GM23338 (cell line): Measurements from ENCODE around the gene IL6ST. TPM values are rescaled to one million over a fixed set of nuclear protein-coding genes. Genes with fewer than 3 reads are reported as not detected.
"Not testable (repeated sequence)": the region's sequence is repeated elsewhere in the genome, so short reads cannot be mapped to it uniquely, and the experiment has no call there.

Source experiments
- ATAC-seq: fragments of 200-7000 bp; cut with Tn5 transposase; 3 replicates; pipeline ENCODE4 v1.9.1; 2020
- DNase-seq: peaks from one replicate; pipeline ENCODE4 v3.0.0-alpha.2; 2015; ENCODE audit warnings: low spot score
- H2AFZ ChIP-seq: fragments of 200-600 bp; sonication (generic); 2 replicates; pipeline ENCODE4 v1.8.0; 2016; ENCODE audit warnings: antibody characterized with exemption, mild to moderate bottlenecking, moderate library complexity
- H3F3A ChIP-seq: fragments of 200-600 bp; sonication (generic); replicated peaks from 2 replicates; pipeline ENCODE4 v1.8.0; 2017; ENCODE audit warnings: antibody characterized with exemption, mixed run types, low read depth
- H3K27ac ChIP-seq: fragments of 200-600 bp; sonication (generic); 2 replicates; pipeline ENCODE4 v1.6.1; 2016; ENCODE audit warnings: low read depth
- H3K27me3 ChIP-seq: fragments of 200-600 bp; sonication (generic); 2 replicates; pipeline ENCODE4 v1.8.0; 2016; ENCODE audit warnings: mild to moderate bottlenecking, mixed run types, moderate library complexity; ENCODE audit not compliant: insufficient read depth
- H3K36me3 ChIP-seq: fragments of 200-600 bp; sonication (generic); 2 replicates; pipeline ENCODE4 v1.8.0; 2016; ENCODE audit warnings: mild to moderate bottlenecking; ENCODE audit not compliant: insufficient read depth
- H3K4me1 ChIP-seq: fragments of 200-600 bp; sonication (generic); 2 replicates; pipeline ENCODE4 v1.8.0; 2016; ENCODE audit warnings: mild to moderate bottlenecking, moderate library complexity; ENCODE audit not compliant: insufficient read depth
- H3K4me2 ChIP-seq: fragments of 200-600 bp; sonication (generic); 2 replicates; pipeline ENCODE4 v1.7.1; 2017; ENCODE audit warnings: mixed run types
- H3K4me3 ChIP-seq: fragments of 200-600 bp; sonication (generic); 2 replicates; pipeline ENCODE4 v1.6.1; 2016; ENCODE audit warnings: mixed run types
- H3K79me2 ChIP-seq: fragments of 200-600 bp; sonication (generic); replicated peaks from 2 replicates; pipeline ENCODE4 v1.8.0; 2017; ENCODE audit warnings: mild to moderate bottlenecking; ENCODE audit not compliant: insufficient read depth
- H3K9me2 ChIP-seq: fragments of 200-600 bp; sonication (generic); 2 replicates; pipeline ENCODE4 v1.8.0; 2017; ENCODE audit not compliant: insufficient read depth
- H4K20me1 ChIP-seq: fragments of 200-600 bp; sonication (generic); replicated peaks from 2 replicates; pipeline ENCODE4 v1.8.0; 2017; ENCODE audit warnings: mild to moderate bottlenecking; ENCODE audit not compliant: insufficient read depth
- H3K27ac Mint-ChIP-seq: 2 replicates; pipeline ENCODE4 v1.8.0; 2020; ENCODE audit warnings: inconsistent platforms, mild to moderate bottlenecking, moderate library complexity, mixed read lengths
- H3K27me3 Mint-ChIP-seq: 3 replicates; pipeline ENCODE4 v1.8.0; 2022; ENCODE audit warnings: low read depth, mild to moderate bottlenecking, moderate library complexity, mixed read lengths, inconsistent platforms; ENCODE audit not compliant: insufficient read depth, poor library complexity
- H3K36me3 Mint-ChIP-seq: 3 replicates; pipeline ENCODE4 v1.8.0; 2021; ENCODE audit warnings: low read depth, mild to moderate bottlenecking, inconsistent platforms, moderate library complexity, mixed read lengths
- H3K4me1 Mint-ChIP-seq: 3 replicates; pipeline ENCODE4 v1.8.0; 2020; ENCODE audit warnings: mild to moderate bottlenecking, inconsistent platforms, mixed read lengths
- H3K4me3 Mint-ChIP-seq: 3 replicates; pipeline ENCODE4 v1.8.0; 2021; ENCODE audit warnings: moderate library complexity, mild to moderate bottlenecking, inconsistent platforms, mixed read lengths
- H3K9me3 Mint-ChIP-seq: 3 replicates; pipeline ENCODE4 v1.8.0; 2020; ENCODE audit warnings: moderate library complexity, mild to moderate bottlenecking, inconsistent platforms, mixed read lengths
- CREB1 ChIP-seq: fragments of 250-450 bp; sonication (Bioruptor Pico); IDR thresholded peaks from 2 replicates; pipeline ENCODE4 v1.5.0; 2020; ENCODE audit warnings: low read depth, mild to moderate bottlenecking, moderate library complexity
- CTCF ChIP-seq, 2 experiments: fragments of 200-600 bp in 1 of 2; sonication (generic) in 1 of 2; conservative IDR thresholded peaks; 2 replicates each; pipeline versions ENCODE4 v1.5.1 to v1.6.1; 2016 to 2017; ENCODE audit warnings: antibody characterized with exemption in 2 of 2, low read depth in 2 of 2, mild to moderate bottlenecking in 2 of 2, moderate library complexity in 1 of 2
- EZH2 ChIP-seq: fragments of 200-600 bp; sonication (generic); IDR thresholded peaks from one replicate; pipeline ENCODE4 v1.8.0; 2017; ENCODE audit warnings: antibody characterized with exemption, mild to moderate bottlenecking, low read depth; ENCODE audit not compliant: unreplicated experiment
- EZH2phosphoT487 ChIP-seq: fragments of 200-600 bp; sonication (generic); IDR thresholded peaks from one replicate; pipeline ENCODE4 v1.8.1; 2018; ENCODE audit warnings: antibody characterized with exemption; ENCODE audit not compliant: unreplicated experiment
- JUNB ChIP-seq: IDR thresholded peaks from one replicate; pipeline ENCODE4 v1.6.1; 2016; ENCODE audit warnings: antibody characterized with exemption; ENCODE audit not compliant: unreplicated experiment
- NANOG ChIP-seq: IDR thresholded peaks from 2 replicates; pipeline ENCODE4 v1.6.1; 2016; ENCODE audit warnings: antibody characterized with exemption, borderline replicate concordance
- POLR2AphosphoS5 ChIP-seq: IDR thresholded peaks from 2 replicates; pipeline ENCODE4 v1.6.1; 2016; ENCODE audit warnings: antibody characterized with exemption, low read depth
- REST ChIP-seq: IDR thresholded peaks from one replicate; pipeline ENCODE4 v1.6.1; 2018; ENCODE audit warnings: antibody characterized with exemption; ENCODE audit not compliant: unreplicated experiment
- STAT1 ChIP-seq: IDR thresholded peaks from one replicate; pipeline ENCODE4 v1.6.1; 2016; ENCODE audit warnings: antibody characterized with exemption; ENCODE audit not compliant: unreplicated experiment
- ZNF114 ChIP-seq: fragments of 250-450 bp; sonication (Bioruptor Pico); IDR thresholded peaks from 2 replicates; pipeline ENCODE4 v1.5.0; 2020; ENCODE audit warnings: mild to moderate bottlenecking, moderate library complexity
- ZNF331 ChIP-seq: fragments of 250-450 bp; sonication (Bioruptor Pico); IDR thresholded peaks from 2 replicates; pipeline ENCODE4 v1.5.0; 2020; ENCODE audit warnings: low read depth, mild to moderate bottlenecking, moderate library complexity
- ZNF462 ChIP-seq: fragments of 250-450 bp; sonication (Bioruptor Pico); IDR thresholded peaks from 2 replicates; pipeline ENCODE4 v1.5.0; 2020; ENCODE audit warnings: mild to moderate bottlenecking, moderate library complexity
- polyA plus RNA-seq: library from polyadenylated mRNA; unstranded; fragments of >200 nt; fragmentation: Nextera tagmentation; extraction: Ambion mirVana; gene quantifications from 2 replicates; pipeline ENCODE4 v1.2.1, GENCODE V29; 2016
- total RNA-seq: library from RNA; depleted of rRNA; stranded (reverse); fragments of >200 nt; shearing (Covaris generic); gene quantifications from 2 replicates; pipeline ENCODE4 v1.2.3, GENCODE V29; 2014

Gene IL6ST
- total and polyA plus RNA-seq, 2 experiments from 2014 or later = 6.7 to 9.8 TPM

GRCh38 chr5:55988428-55988827 is 6.3 kb downstream of the IL6ST start:
- H3F3A ChIP-seq, H3K9me2 ChIP-seq, H3K36me3 Mint-ChIP-seq, H3K27me3 ChIP-seq, H3K4me3 Mint-ChIP-seq, H3K4me3 ChIP-seq, H3K4me2 ChIP-seq, DNase-seq, H3K4me1 ChIP-seq, H3K27me3 Mint-ChIP-seq, H3K4me1 Mint-ChIP-seq, H2AFZ ChIP-seq, H3K36me3 ChIP-seq, H4K20me1 ChIP-seq, H3K9me3 Mint-ChIP-seq, H3K27ac Mint-ChIP-seq, ATAC-seq, H3K27ac ChIP-seq: not testable (repeated sequence)
- H3K79me2 ChIP-seq = peaks cover 36% of the 10 kb centered on the region

- Mint-ChIP-seq H3K36me3 (no peaks in the 10 kb centered on the region), H3K4me3 (no peak overlapping the region), H3K9me3 (no peaks in the 10 kb centered on the region), H3K27me3 (no peaks in the 10 kb centered on the region), H3K4me1 (no peaks in the 10 kb centered on the region), H3K27ac (no peak overlapping the region)
- Histone ChIP-seq H3K4me2 (no peak overlapping the region), H3F3A (no peaks in the 10 kb centered on the region), H2AFZ (no peak overlapping the region), H3K36me3 (no peaks in the 10 kb centered on the region), H3K4me1 (no peaks in the 10 kb centered on the region), H3K79me2 (peaks cover 24% of the 10 kb centered on the region), H4K20me1 (no peaks in the 10 kb centered on the region), H3K27ac (no peak overlapping the region), H3K4me3 (no peak overlapping the region), H3K27me3 (no peaks in the 10 kb centered on the region), H3K9me2 (no peaks in the 10 kb centered on the region)
- ATAC-seq (no peak), DNase-seq (no peak)
- TF ChIP-seq STAT1 (no peak), NANOG (no peak), REST (no peak), EZH2phosphoT487 (no peak), CTCF (conservative IDR thresholded peaks at IDR 0.05; ENCODE audit: low read depth in 2 of 2) (no peak), EZH2 (no peak), ZNF462 (no peak), CREB1 (CRISPR knock-in tag) (no peak), ZNF331 (no peak), JUNB (no peak), ZNF114 (CRISPR knock-in tag) (no peak), POLR2AphosphoS5 (no peak)
Measured at GRCh38 chr5:55986931-55987330, 7.8 kb downstream of the IL6ST start.
